Measurements from ENCODE around the gene NTHL1.

The NTHL1 gene

GRCh38 chr16:2053211-2053610 is 5.6 kb upstream of the NTHL1 start:
- no peak for DNase-seq (ENCODE audit: low read depth)
- TF ChIP-seq CTCF (IDR thresholded peaks at IDR 0.05; ENCODE audit: control insufficient read depth, insufficient read depth, low read depth, low read length, missing control alignments), result no peak
- H3K4me3 ChIP-seq (ENCODE audit: control insufficient read depth, low read depth, low read length), result no peak overlapping the region

GRCh38 chr16:2048116-2048543 is 496 bp upstream of the NTHL1 start:
- DNase-seq (ENCODE audit: low read depth), result no peak
- no peak for TF ChIP-seq CTCF (IDR thresholded peaks at IDR 0.05; ENCODE audit: control insufficient read depth, insufficient read depth, low read depth, low read length, missing control alignments)
- H3K4me3 ChIP-seq (ENCODE audit: control insufficient read depth, low read depth, low read length), result peak overlapping the region; percentile 74

GRCh38 chr16:2046893-2047329 is 723 bp downstream of the NTHL1 start:
- no peak for DNase-seq (ENCODE audit: low read depth)
- H3K4me3 ChIP-seq (ENCODE audit: control insufficient read depth, low read depth, low read length), result peak overlapping the region; percentile 74
- TF ChIP-seq CTCF (IDR thresholded peaks at IDR 0.05; ENCODE audit: control insufficient read depth, insufficient read depth, low read depth, low read length, missing control alignments), result no peak

GRCh38 chr16:2045965-2046892 is 1.4 kb downstream of the NTHL1 start:
- DNase-seq (ENCODE audit: low read depth), result no peak
- TF ChIP-seq CTCF (IDR thresholded peaks at IDR 0.05; ENCODE audit: control insufficient read depth, insufficient read depth, low read depth, low read length, missing control alignments), result no peak
- H3K4me3 ChIP-seq (ENCODE audit: control insufficient read depth, low read depth, low read length), result no peak overlapping the region

GRCh38 chr16:2044541-2044940 is 3.1 kb downstream of the NTHL1 start:
- H3K4me3 ChIP-seq (ENCODE audit: control insufficient read depth, low read depth, low read length), result no peak overlapping the region
- TF ChIP-seq CTCF (IDR thresholded peaks at IDR 0.05; ENCODE audit: control insufficient read depth, insufficient read depth, low read depth, low read length, missing control alignments), result no peak
- no peak for DNase-seq (ENCODE audit: low read depth)

GRCh38 chr16:2043667-2044451 is 3.8 kb downstream of the NTHL1 start:
- no peak overlapping the region for H3K4me3 ChIP-seq (ENCODE audit: control insufficient read depth, low read depth, low read length)
- DNase-seq (ENCODE audit: low read depth), result no peak
- no peak for TF ChIP-seq CTCF (IDR thresholded peaks at IDR 0.05; ENCODE audit: control insufficient read depth, insufficient read depth, low read depth, low read length, missing control alignments)
